ENCODE data around the gene SPRED3.
"Not testable (repeated sequence)": the region's sequence is repeated elsewhere in the genome, so short reads cannot be mapped to it uniquely, and the experiment has no call there.

The SPRED3 gene

DNA sequence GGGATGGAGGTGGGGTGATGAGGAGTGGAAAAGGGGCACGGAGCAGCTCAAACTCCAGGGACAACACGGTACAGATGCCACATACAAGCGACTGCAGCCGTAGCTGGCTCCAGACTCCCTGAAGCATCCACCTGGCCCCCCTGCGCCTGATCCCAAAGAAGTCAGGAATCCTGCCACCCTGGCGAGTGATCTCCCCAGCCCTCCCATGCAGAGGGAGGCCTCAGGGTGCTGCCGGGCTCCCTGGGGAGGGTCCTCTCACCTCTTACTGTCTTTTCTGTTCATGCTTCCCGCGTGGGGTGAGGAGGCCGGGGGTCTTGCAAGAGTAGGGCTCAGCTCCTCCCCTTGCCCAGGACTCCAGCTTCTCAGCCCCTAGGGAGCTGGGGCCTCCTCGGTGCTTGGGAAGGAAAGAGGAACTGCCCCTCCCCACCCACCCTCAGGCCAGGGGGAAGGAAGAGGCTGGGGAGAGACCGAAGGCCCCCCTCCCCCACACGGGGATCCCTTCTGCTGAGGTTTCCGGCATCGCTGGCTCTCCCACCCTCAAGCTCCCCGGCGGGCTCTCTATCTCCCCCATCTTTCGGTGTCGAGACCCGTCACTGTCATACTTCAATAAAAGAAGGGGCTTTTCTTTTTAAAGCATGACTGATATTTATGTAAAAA is 37.4 kb downstream of the SPRED3 start, which contains the start of gene RASGRP4:
RASGRP4 (minus strand) TSS at position 410 of the 657 bp plus-strand sequence; CDS start at position 282, 128 bp downstream.
- H2AFZ ChIP-seq (ENCODE audit: low read depth, low read length): no peak within 1 kb of the TSS
- no peaks in the 10 kb centered on the region for H3K27me3 ChIP-seq (ENCODE audit: low read depth, low read length)
- peak within 1 kb of the TSS; percentile 96 for H3K9ac ChIP-seq (ENCODE audit: low read length)
- H3K4me1 ChIP-seq (ENCODE audit: low read length): peaks cover 54% of the 10 kb centered on the region
- H3K79me2 ChIP-seq (ENCODE audit: low read length): peaks cover 27% of the 10 kb centered on the region
- peak within 1 kb of the TSS; percentile 88 for H3K4me3 ChIP-seq (ENCODE audit: low read length)
- H3K36me3 ChIP-seq (replicated peaks; ENCODE audit: low read depth, low read length): peaks cover 22% of the 10 kb centered on the region
- no peaks in the 10 kb centered on the region for H4K20me1 ChIP-seq (ENCODE audit: insufficient read depth, low read length)
- peak within 1 kb of the TSS; percentile 96 for H3K27ac ChIP-seq (ENCODE audit: low read length)
- TF ChIP-seq, protein P1, sequence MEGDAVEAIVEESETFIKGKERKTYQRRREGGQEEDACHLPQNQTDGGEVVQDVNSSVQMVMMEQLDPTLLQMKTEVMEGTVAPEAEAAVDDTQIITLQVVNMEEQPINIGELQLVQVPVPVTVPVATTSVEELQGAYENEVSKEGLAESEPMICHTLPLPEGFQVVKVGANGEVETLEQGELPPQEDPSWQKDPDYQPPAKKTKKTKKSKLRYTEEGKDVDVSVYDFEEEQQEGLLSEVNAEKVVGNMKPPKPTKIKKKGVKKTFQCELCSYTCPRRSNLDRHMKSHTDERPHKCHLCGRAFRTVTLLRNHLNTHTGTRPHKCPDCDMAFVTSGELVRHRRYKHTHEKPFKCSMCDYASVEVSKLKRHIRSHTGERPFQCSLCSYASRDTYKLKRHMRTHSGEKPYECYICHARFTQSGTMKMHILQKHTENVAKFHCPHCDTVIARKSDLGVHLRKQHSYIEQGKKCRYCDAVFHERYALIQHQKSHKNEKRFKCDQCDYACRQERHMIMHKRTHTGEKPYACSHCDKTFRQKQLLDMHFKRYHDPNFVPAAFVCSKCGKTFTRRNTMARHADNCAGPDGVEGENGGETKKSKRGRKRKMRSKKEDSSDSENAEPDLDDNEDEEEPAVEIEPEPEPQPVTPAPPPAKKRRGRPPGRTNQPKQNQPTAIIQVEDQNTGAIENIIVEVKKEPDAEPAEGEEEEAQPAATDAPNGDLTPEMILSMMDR (IDR thresholded peaks at IDR 0.05; ENCODE audit: low read depth, low read length): peak; percentile 28; the same call in 1 of the 2 replicates
- TF ChIP-seq EZH2phosphoT487 (IDR thresholded peaks at IDR 0.05; ENCODE audit: low read depth): no peak
- H3K4me2 ChIP-seq (ENCODE audit: low read length): peak within 1 kb of the TSS; percentile 96
- H3K9me3 ChIP-seq (ENCODE audit: insufficient read depth, low read length): no peaks in the 10 kb centered on the region

DNA sequence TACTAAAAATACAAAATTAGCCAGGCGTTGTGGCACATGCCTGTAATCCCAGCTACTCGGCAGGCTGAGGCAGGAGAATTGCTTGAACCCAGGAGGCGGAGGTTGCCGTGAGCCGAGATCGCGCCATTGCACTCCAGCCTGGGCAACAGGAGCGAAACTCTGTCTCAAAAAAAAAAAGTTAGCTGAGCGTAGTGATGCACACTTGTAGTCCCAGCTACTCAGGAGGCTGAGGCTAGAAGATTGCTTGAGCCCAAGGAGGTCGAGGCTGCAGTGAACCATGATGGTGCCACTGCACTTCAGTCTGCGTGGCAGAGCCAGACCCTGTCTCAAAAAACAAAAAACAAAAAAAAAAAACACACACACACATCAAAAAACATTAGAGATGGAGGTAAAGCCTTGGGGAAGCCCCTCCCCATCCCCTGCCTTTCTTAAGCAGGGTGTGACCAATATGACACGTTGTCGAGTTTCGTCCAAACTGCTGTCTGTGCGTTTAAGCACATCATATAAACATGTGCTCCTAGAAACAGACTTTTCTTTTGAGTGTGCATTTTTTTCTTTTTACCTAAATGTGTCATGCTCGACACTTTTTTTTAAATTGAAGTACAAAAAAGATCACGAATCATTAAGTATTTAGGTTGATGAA is 38.7 kb downstream of the SPRED3 start:
- Histone ChIP-seq H3K79me2 (ENCODE audit: low read length) (peaks cover 27% of the 10 kb centered on the region), H3K36me3 (replicated peaks; ENCODE audit: low read depth, low read length) (peaks cover 14% of the 10 kb centered on the region), H3K4me2 (ENCODE audit: low read length) (peak overlapping the region; percentile 83), H3K27ac (ENCODE audit: low read length) (peak overlapping the region; percentile 96), H3K9ac (ENCODE audit: low read length) (peak overlapping the region; percentile 96), H3K4me3 (ENCODE audit: low read length) (peak overlapping the region; percentile 88), H3K4me1 (ENCODE audit: low read length) (peaks cover 54% of the 10 kb centered on the region)
- H3K9me3 ChIP-seq (ENCODE audit: insufficient read depth, low read length); H2AFZ ChIP-seq (ENCODE audit: low read depth, low read length); H3K27me3 ChIP-seq (ENCODE audit: low read depth, low read length); H4K20me1 ChIP-seq (ENCODE audit: insufficient read depth, low read length): not testable (repeated sequence)

DNA sequence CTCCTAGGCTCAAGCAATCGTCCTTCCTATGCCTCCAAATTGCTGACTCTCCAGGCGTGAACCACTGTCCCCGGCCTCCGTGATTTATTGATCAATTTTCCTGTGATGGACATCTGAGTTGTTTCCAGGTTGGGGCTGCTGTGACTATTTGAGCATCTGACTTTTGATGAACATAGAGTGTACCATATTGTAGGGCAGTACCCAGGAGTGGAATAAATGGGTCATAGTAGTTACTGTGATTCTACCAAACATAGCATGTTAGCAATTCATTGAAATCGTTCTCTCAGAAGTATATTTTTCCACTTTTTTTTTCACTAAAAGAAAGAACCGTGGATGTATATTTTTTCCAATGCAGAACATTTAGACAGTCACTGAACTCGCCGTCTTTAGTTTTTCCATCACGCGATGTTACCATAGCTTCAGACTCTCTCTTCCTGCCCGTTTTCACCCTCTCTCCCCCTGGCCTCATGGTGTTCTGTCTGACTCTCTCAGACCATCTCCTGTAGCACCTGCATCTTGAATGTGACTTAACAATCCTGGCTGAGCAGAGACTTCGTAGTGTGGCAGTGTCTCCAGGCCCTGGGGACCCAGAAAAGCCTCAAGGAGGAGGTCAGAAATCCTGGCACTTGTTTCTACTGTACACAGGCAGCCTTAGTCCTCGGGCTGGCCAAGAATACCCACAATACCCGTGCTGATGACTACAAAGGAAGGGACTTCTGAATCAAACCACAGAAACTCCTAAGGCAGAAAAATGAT is 40.7 kb downstream of the SPRED3 start:
- H3K36me3 ChIP-seq (replicated peaks; ENCODE audit: low read depth, low read length): peaks cover 13% of the 10 kb centered on the region
- H3K9me3 ChIP-seq (ENCODE audit: insufficient read depth, low read length): no peaks in the 10 kb centered on the region
- H2AFZ ChIP-seq (ENCODE audit: low read depth, low read length): peak overlapping the region; percentile 10
- H4K20me1 ChIP-seq (ENCODE audit: insufficient read depth, low read length): no peaks in the 10 kb centered on the region
- no peaks in the 10 kb centered on the region for H3K27me3 ChIP-seq (ENCODE audit: low read depth, low read length)
- H3K4me3 ChIP-seq (ENCODE audit: low read length): no peak overlapping the region; the same call in 1 of the 2 replicates
- peaks cover 17% of the 10 kb centered on the region for H3K79me2 ChIP-seq (ENCODE audit: low read length)
- peak overlapping the region; percentile 51 for H3K9ac ChIP-seq (ENCODE audit: low read length)
- peaks cover 55% of the 10 kb centered on the region for H3K4me1 ChIP-seq (ENCODE audit: low read length)
- peak overlapping the region; percentile 37 for H3K4me2 ChIP-seq (ENCODE audit: low read length)
- H3K27ac ChIP-seq (ENCODE audit: low read length): peak overlapping the region; percentile 96
- TF ChIP-seq, protein P1 (IDR thresholded peaks at IDR 0.05; ENCODE audit: low read depth, low read length): no peak
- no peak for TF ChIP-seq EZH2phosphoT487 (IDR thresholded peaks at IDR 0.05; ENCODE audit: low read depth)

DNA sequence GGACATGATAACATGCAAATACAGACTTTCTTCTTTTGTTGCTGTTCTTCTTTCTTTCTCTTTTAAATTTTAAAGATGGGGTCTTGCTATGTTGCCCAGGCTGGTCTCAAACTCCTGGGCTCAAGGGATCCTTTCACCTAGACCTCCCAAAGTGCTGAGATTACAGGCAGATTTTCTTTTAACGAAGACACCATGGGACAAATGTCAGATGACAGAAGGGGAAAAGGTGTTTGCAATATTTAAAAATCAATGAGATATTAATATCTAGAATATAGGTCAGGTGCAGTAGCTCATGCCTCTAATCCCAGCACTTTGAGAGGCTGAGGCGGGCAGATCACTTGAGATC is 41.3 kb downstream of the SPRED3 start:
- peak overlapping the region; percentile 37 for H3K4me2 ChIP-seq (ENCODE audit: low read length)

More for the DNA sequence above, 41.3 kb downstream of the SPRED3 start:
- peaks cover 12% of the 10 kb centered on the region for H3K79me2 ChIP-seq (ENCODE audit: low read length)
- no peaks in the 10 kb centered on the region for H3K9me3 ChIP-seq (ENCODE audit: insufficient read depth, low read length)
- peak overlapping the region; percentile 51 for H3K9ac ChIP-seq (ENCODE audit: low read length)
- no peaks in the 10 kb centered on the region for H4K20me1 ChIP-seq (ENCODE audit: insufficient read depth, low read length)
- peaks cover 7% of the 10 kb centered on the region for H3K36me3 ChIP-seq (replicated peaks; ENCODE audit: low read depth, low read length)
- TF ChIP-seq, protein P1 (IDR thresholded peaks at IDR 0.05; ENCODE audit: low read depth, low read length): no peak
- no peak for TF ChIP-seq EZH2phosphoT487 (IDR thresholded peaks at IDR 0.05; ENCODE audit: low read depth)
- peaks cover 55% of the 10 kb centered on the region for H3K4me1 ChIP-seq (ENCODE audit: low read length)
- H3K27me3 ChIP-seq (ENCODE audit: low read depth, low read length): no peaks in the 10 kb centered on the region
- H3K27ac ChIP-seq (ENCODE audit: low read length): peak overlapping the region; percentile 96
- H3K4me3 ChIP-seq (ENCODE audit: low read length): no peak overlapping the region; the same call in 1 of the 2 replicates
- peak overlapping the region; percentile 10 for H2AFZ ChIP-seq (ENCODE audit: low read depth, low read length)
